Activated T-cell treated with anti-CD3 and anti-CD28 coated beads, Interleukin-2, amount 50 U/mL, for 24 hours (primary cell): Measurements from ENCODE around the gene NFYB.
A peak's percentile ranks its signal among the peaks of the same experiment; 100 is the strongest.

Source experiments
- DNase-seq: peaks from one replicate; pipeline ENCODE4 v3.0.0-alpha.2; 2020
- H3K27ac Mint-ChIP-seq: 2 replicates; pipeline ENCODE4 v1.8.0; 2020; ENCODE audit warnings: mild to moderate bottlenecking, mixed read lengths
- H3K27me3 Mint-ChIP-seq: 2 replicates; pipeline ENCODE4 v1.8.0; 2020; ENCODE audit warnings: mixed read lengths
- H3K36me3 Mint-ChIP-seq: 2 replicates; pipeline ENCODE4 v1.8.0; 2020; ENCODE audit warnings: low read depth, mixed read lengths
- H3K4me1 Mint-ChIP-seq: 2 replicates; pipeline ENCODE4 v1.8.0; 2020; ENCODE audit warnings: low read depth, mixed read lengths
- H3K4me3 Mint-ChIP-seq: 2 replicates; pipeline ENCODE4 v1.8.0; 2020; ENCODE audit warnings: mild to moderate bottlenecking, moderate library complexity, mixed read lengths
- H3K9me3 Mint-ChIP-seq: 2 replicates; pipeline ENCODE4 v1.8.0; 2020; ENCODE audit warnings: mixed read lengths

Gene NFYB

DNA sequence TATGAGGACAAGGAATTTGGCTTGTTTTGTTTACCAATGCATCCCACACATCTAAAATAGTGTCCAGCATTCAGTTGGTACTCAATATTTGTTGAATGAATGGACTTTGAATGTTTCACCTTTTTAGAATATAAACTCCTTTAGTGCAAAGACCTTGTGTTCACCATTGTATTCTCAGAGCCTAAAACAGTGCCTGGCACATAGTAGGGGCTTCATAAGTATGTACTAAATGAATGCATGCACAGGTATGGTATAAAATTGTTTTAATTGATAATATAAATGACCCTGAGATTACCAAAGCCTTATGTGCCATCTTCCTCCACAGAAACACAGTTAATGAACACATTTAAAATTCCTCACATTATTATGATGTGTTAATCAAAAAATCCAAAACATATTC is 5.0 kb upstream of the NFYB start:
- peaks cover 5% of the 10 kb centered on the region for H3K9me3 Mint-ChIP-seq
- no peaks in the 10 kb centered on the region for H3K36me3 Mint-ChIP-seq
- peaks cover 8% of the 10 kb centered on the region for H3K27me3 Mint-ChIP-seq
- H3K4me1 Mint-ChIP-seq: peaks cover 9% of the 10 kb centered on the region
- DNase-seq: no peak
- H3K4me3 Mint-ChIP-seq: no peak overlapping the region
- no peak overlapping the region for H3K27ac Mint-ChIP-seq

DNA sequence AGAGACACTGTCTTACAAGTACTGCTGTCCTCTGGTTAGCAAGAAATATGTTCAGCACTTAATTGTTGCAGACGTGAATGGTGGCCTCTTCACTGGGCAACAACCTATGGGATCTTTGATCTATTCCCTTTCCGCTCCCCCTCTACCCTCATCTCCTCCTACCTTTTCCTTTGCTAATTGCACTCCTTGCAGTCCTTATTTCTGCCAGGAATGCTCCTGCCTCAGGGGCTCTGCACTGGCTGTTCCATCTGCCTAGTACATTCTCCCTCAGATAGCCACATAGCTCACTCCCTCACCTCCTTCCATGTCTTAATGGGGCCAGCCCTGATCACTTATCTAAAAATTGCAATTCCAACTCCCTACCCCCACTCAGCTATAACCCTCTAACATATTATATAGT is 4.5 kb upstream of the NFYB start:
- no peak for DNase-seq
- H3K4me1 Mint-ChIP-seq: peaks cover 9% of the 10 kb centered on the region
- no peak overlapping the region for H3K4me3 Mint-ChIP-seq
- no peak overlapping the region for H3K27ac Mint-ChIP-seq
- peaks cover 8% of the 10 kb centered on the region for H3K27me3 Mint-ChIP-seq
- peaks cover 5% of the 10 kb centered on the region for H3K9me3 Mint-ChIP-seq
- H3K36me3 Mint-ChIP-seq: no peaks in the 10 kb centered on the region

DNA sequence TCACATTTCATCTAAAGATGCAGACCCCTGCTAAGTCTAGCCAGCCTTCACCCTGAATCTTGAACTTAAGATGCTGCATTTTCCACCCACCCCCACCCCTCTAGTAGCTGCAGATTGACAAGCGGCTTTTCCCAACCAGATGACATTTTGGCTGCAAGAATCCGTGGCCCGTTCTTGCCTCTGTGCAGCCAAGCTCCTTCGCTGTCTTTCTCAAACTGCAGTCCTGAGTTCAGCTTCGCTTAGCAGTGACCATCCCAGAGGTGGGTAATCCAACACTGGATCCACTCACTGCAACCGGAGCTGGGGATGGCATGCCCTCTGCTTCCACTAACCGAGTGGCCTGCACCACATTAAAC is 765 bp upstream of the NFYB start:
- Mint-ChIP-seq H3K9me3 (no peaks in the 10 kb centered on the region), H3K36me3 (peaks cover 3% of the 10 kb centered on the region), H3K27ac (no peak overlapping the region), H3K4me3 (peak overlapping the region; percentile 42), H3K27me3 (no peaks in the 10 kb centered on the region), H3K4me1 (peaks cover 22% of the 10 kb centered on the region)
- peak; percentile 38 for DNase-seq

DNA sequence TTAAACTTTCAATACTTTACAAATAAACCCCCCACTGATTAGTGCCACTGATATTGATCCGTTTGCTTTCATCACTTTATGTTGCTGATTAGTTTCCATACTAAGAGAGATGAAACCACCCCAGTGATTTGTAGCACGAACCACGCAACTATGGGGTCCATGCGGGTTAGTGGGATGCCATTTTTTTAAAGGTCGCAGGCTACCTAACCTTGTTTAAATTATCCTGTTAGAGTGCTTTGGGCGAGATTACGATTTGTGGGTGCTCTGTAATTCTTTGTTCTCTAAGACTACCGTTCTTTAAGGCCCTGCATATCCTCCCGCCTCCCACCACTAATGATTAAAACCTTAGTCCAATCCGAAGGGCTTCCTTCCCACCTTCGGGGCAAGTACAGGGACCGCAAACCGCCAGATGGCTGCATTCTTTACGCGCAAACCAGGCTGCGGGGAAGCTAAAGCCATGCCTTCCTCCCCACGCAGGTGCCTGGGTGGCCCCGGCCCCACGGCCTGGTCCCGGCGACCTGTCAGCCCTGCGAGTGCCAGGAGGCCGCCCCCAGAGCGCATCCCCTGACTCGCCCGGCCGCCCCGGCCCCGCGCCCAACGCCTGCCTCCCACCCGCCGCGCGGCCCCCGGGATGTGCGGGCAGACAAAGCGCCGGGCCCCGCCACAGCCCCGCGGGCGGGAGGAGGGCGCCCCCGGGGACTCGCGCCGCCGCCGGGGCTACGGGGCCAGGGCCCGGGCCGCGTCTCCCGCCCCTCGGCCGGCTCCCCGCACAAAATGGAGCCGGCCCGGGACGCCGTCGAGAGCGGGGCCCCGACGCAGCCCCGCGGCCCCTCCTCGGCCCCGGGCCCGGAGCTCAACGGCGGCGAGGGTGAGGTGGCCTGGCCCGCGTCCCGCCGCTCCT is 759 bp downstream of the NFYB start:
- peak; percentile 74 for DNase-seq
- Mint-ChIP-seq H3K36me3 (peaks cover 9% of the 10 kb centered on the region), H3K27me3 (no peaks in the 10 kb centered on the region), H3K4me3 (peak overlapping the region; percentile 88), H3K4me1 (peaks cover 26% of the 10 kb centered on the region), H3K9me3 (no peaks in the 10 kb centered on the region), H3K27ac (peak overlapping the region; percentile 93)

DNA sequence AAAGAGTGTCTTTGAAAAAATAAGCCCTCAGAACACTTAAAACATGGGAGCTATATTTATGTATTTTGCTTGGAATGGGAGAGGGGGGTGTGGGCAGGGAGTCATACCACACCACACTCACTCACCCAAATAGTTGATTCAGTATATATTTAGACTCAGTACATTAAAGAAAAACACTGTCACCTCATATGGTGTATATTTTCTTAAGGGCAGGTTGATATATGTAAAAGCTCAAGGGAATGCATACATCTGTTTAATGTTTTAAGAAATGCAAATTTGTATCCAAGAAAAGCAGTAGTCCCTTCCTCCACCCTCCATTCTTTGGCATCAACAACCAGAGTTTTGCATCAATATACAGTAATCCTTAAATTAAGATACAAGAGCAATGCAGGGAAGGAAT is 1.4 kb downstream of the NFYB start:
- Mint-ChIP-seq H3K27ac (peak overlapping the region; percentile 93), H3K36me3 (peaks cover 14% of the 10 kb centered on the region), H3K4me1 (peaks cover 29% of the 10 kb centered on the region), H3K9me3 (no peaks in the 10 kb centered on the region), H3K4me3 (peak overlapping the region; percentile 88), H3K27me3 (no peaks in the 10 kb centered on the region)
- no peak for DNase-seq

DNA sequence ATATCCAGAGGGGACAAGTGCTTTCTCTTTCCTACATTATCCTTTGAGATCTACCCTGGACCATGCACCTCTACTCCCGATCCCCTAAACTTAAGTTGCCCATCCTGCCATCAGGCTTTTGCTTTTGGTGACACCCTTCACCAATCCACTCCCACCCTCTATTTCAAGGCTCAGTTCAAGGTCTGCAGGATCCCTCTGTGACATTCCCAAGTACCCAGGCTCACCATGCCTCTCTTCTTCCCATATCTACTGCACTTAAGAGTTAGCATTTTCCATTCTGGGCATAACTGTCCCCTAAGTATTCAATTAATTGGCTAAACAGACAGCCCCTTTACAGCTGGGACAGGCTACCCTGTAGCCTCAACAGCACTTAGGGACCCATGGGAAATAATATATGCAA is 3.1 kb downstream of the NFYB start:
- Mint-ChIP-seq H3K36me3 (peaks cover 31% of the 10 kb centered on the region), H3K27me3 (no peaks in the 10 kb centered on the region), H3K9me3 (no peaks in the 10 kb centered on the region), H3K4me3 (no peak overlapping the region), H3K4me1 (peaks cover 38% of the 10 kb centered on the region), H3K27ac (no peak overlapping the region)
- DNase-seq: no peak

DNA sequence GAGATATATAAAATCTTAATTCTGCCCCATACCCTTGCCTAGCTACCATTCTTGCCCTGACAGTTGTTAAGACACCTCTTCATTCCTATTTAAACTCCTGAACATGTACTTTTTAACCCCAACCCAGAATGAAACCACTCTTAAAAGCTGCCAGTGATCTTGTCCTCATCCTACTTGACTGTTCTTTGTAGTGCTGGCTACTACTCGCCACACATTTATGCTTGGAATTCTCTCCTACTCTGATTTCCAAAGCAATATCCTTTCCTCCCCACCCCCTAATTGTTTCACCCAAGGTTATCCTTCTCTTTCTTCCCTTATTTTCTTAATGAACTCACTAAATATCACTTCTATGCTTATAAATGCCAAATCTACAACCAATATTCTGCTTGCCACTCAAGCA is 4.1 kb downstream of the NFYB start:
- H3K27me3 Mint-ChIP-seq: no peaks in the 10 kb centered on the region
- peaks cover 41% of the 10 kb centered on the region for H3K36me3 Mint-ChIP-seq
- no peak overlapping the region for H3K4me3 Mint-ChIP-seq
- DNase-seq: no peak
- H3K9me3 Mint-ChIP-seq: no peaks in the 10 kb centered on the region
- H3K4me1 Mint-ChIP-seq: peaks cover 44% of the 10 kb centered on the region
- no peak overlapping the region for H3K27ac Mint-ChIP-seq

DNA sequence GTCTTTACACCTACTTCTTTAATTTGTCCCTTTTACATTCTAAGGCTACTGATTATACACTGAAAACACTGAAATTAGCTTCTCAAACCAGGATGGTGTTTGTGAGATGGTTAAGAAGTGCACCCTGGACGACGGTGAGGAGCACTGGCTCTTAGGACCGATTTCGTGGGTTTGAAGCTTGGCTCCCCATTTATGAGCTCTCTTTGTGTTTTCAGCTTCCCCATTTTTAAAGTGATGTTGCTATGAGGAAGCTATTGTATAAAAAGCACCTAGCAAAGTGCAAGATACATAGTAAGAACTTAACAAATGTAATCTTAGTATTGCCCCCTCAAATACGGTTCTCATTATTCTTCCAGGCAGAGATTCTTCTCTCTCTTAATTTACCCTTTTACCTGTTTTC is 4.7 kb downstream of the NFYB start:
- peaks cover 44% of the 10 kb centered on the region for H3K4me1 Mint-ChIP-seq
- H3K27me3 Mint-ChIP-seq: no peaks in the 10 kb centered on the region
- no peaks in the 10 kb centered on the region for H3K9me3 Mint-ChIP-seq
- no peak overlapping the region for H3K27ac Mint-ChIP-seq
- peaks cover 44% of the 10 kb centered on the region for H3K36me3 Mint-ChIP-seq
- no peak for DNase-seq
- no peak overlapping the region for H3K4me3 Mint-ChIP-seq

DNA sequence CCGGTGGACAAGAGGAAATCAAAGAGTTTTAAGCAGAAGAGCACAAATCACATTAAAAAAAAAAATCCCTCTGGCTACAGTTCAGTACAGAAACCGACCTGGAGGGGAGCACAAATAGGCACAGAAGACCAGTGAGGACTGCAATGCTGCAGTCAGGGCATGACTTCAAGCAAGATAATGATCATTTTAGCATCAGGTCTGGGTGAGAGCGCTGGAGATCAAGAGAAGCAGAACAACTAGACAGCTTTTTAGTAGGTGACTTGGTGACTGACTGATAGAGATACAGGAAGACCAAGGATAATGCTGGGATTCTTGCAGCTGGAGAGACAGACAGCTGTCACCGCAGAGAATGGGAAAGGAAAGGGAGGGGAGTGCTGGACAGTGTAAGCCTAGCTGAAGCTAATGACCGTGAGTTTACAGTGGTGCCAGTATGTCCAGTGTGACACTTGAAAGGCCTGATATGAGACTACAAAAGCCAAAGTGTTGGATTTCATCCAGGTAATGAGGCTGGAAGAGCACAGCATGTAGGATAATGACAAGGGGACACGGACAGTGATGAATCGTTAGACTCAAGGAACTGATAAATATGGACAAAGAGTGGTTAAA is 5.6 kb downstream of the NFYB start:
- Mint-ChIP-seq H3K27me3 (no peaks in the 10 kb centered on the region), H3K36me3 (peaks cover 52% of the 10 kb centered on the region), H3K4me3 (no peak overlapping the region), H3K9me3 (no peaks in the 10 kb centered on the region), H3K27ac (no peak overlapping the region), H3K4me1 (peaks cover 45% of the 10 kb centered on the region)
- no peak for DNase-seq

DNA sequence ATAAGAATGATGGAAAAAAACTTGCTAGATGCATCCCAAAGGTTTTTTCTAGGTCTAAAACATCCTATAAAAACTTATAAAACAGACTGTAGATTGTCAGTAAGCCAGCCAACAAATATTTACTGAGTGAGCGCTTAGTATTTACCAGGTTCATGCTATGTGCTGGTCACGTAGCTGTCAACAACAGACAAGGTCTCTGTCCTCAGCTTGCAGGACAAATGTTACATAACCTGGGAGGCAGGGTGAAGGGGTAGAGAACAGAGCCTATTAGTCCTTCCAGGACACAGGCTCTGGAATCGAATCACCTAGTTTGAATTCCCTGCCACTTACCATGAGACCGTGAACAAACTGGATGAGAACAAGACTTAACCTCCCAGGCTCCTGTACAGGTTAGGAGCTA is 6.4 kb downstream of the NFYB start:
- Mint-ChIP-seq H3K36me3 (peaks cover 56% of the 10 kb centered on the region), H3K4me1 (peaks cover 40% of the 10 kb centered on the region), H3K27ac (no peak overlapping the region), H3K4me3 (no peak overlapping the region), H3K27me3 (no peaks in the 10 kb centered on the region), H3K9me3 (no peaks in the 10 kb centered on the region)
- DNase-seq: no peak

DNA sequence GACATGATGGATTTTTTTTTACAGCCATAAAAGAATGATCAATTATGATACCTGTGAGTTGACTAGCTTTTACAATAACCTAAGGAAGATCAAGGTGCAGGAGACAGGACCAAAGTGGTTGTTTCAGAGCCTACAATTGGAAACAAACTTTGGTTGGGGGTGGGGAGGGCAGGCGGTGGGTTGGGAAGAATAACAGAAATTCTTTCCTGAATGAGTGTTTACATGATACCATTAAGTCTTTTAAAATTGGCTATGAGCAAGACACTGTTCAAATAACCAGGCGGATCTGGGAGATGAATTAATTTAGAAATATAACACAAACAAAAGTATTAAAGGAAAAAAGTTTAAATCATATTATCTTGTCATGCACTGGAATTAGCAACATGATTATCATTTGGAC is 7.2 kb downstream of the NFYB start:
- H3K4me3 Mint-ChIP-seq: no peak overlapping the region
- H3K27ac Mint-ChIP-seq: no peak overlapping the region
- DNase-seq: no peak
- H3K27me3 Mint-ChIP-seq: no peaks in the 10 kb centered on the region
- H3K36me3 Mint-ChIP-seq: peaks cover 64% of the 10 kb centered on the region
- peaks cover 32% of the 10 kb centered on the region for H3K4me1 Mint-ChIP-seq
- no peaks in the 10 kb centered on the region for H3K9me3 Mint-ChIP-seq

DNA sequence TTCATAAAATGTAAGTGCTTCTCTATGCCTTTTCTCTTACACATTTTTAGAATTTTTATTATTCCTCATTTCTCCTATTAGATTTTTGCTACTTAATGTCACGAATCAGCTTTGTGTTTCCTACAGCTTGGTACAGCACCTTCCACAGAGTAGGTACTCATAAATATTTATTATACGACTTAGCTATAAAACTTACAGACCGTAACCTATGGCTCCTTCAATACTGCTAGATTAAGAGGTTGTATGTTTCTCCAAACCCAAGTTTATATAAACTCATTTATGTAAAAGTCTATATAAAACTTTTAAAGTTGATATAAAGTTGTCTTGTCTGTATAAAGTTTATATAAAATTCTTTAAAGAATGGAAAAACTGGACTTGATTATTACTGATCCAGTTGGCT is 11.5 kb downstream of the NFYB start:
- no peak overlapping the region for H3K4me3 Mint-ChIP-seq
- peaks cover 20% of the 10 kb centered on the region for H3K4me1 Mint-ChIP-seq
- DNase-seq: no peak
- H3K36me3 Mint-ChIP-seq: peaks cover 90% of the 10 kb centered on the region
- H3K27ac Mint-ChIP-seq: peak overlapping the region; percentile 5
- no peaks in the 10 kb centered on the region for H3K9me3 Mint-ChIP-seq
- H3K27me3 Mint-ChIP-seq: no peaks in the 10 kb centered on the region

DNA sequence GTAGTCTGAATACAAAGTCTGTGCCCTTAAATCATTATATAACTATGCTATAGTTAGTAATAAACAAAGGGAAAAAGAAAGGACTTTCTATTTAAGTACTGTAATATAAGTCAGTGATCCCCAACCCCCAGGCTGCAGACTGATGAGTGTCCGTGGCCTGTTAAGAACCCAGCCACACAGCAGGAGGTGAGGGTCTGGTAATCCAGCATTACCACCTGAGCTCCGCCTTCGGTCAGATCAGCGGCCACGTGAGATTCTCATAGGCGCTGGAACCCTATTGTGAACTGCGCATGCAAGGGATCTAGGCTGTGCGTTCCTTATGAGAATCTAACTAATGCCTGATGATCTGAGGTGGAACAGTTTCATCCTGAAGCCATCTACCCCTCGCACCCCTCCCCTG is 15.7 kb downstream of the NFYB start:
- Mint-ChIP-seq H3K4me3 (no peak overlapping the region), H3K27me3 (no peaks in the 10 kb centered on the region), H3K4me1 (peaks cover 3% of the 10 kb centered on the region), H3K9me3 (no peaks in the 10 kb centered on the region), H3K27ac (no peak overlapping the region), H3K36me3 (peaks cover 86% of the 10 kb centered on the region)
- no peak for DNase-seq

DNA sequence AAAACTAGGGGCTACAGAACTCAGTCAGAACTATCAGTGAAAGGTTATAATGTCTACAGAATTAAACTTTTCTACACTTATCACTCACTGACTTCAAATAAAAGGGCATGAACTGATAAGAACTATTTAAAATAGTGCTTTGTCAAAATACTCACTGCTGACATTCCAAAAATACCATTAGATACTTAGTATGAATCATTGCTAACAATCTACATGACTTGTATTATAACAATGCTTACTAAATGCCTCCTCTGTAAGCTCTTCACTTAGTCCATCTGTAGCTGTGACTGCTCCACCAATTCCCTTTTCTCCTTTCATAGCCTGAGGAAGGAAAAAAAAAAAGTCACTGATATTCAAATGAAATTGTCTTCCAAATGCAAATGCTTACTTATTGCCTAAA is 17.0 kb downstream of the NFYB start:
- Mint-ChIP-seq H3K4me3 (no peak overlapping the region), H3K4me1 (peaks cover 3% of the 10 kb centered on the region), H3K27me3 (no peaks in the 10 kb centered on the region), H3K36me3 (peaks cover 80% of the 10 kb centered on the region), H3K27ac (no peak overlapping the region), H3K9me3 (no peaks in the 10 kb centered on the region)
- no peak for DNase-seq

DNA sequence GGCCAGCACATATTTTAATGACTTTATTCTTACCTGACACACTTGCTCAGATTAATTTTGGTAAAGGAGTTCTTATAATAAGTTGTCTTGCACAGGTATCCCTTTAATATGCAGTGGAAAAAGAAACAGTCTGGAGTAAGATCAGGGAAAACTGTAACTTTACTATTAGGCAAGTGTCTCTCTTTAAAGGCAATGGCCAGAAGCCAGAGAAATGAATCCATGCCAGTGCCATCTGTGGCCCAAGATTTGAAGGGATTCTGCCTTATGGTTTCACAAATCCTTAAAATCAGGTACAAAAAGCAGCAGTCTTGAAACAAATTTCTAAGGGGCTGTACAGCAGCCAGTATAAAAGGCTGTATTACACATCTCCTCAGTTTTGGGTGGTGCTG is 22.4 kb downstream of the NFYB start:
- DNase-seq: no peak
- Mint-ChIP-seq H3K4me1 (peaks cover 8% of the 10 kb centered on the region), H3K36me3 (peaks cover 54% of the 10 kb centered on the region), H3K9me3 (no peaks in the 10 kb centered on the region), H3K27me3 (no peaks in the 10 kb centered on the region), H3K27ac (peak overlapping the region; percentile 2), H3K4me3 (no peak overlapping the region)
